ENCODE data around the gene TBC1D9. TPM values are rescaled to one million over a fixed set of nuclear protein-coding genes. Genes with fewer than 3 reads are reported as not detected.

The TBC1D9 gene
- total RNA-seq, 1 experiment from 2014 or later = 12.5 TPM

DNA sequence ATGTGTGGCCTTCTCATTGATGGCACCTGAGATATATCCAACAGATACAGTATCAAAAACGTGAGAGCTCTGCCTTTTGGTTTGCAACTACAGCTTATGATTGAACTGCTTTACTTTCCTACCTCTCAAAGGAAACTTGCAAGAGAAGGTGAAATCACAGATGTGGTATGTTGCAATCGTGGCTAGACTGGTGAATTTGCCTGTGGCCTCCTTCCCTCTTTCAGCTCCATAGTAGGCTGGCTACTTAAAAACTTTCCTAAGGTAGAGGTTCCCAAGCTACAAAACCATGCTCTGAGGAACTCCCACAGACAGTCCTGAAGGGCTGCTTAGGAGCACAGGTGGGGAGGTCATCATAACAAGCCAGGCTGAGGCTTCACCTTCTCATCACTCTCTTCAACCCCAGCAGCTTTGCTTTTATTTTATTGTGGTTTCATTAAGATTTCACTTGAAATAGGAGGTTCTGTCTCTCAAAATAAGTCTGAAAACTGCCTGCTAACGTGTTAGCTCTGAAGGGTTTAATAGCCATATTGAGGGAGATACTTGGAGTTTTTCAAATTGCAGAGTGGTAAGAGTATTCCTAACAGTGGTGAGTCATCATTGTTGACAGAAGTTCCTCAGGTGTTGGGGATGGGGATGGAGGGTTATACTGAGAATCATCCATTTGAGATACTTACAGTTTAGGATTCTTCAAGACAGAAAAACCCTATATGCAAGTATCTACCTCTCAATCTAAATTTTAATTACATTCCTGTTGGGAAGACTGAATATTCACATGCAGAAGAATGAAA is 93.9 kb downstream of the TBC1D9 start:
- BruUV-seq (replicated peaks) = no TSS peak
- intact Hi-C loops (cut with micrococcal nuclease; ENCODE audit: unreplicated experiment) = no loop called here
- POLR2A ChIA-PET = no interaction called here

GRCh38 chr4:140661550-140661949 is 94.6 kb downstream of the TBC1D9 start:
- no peaks in the 10 kb centered on the region for H3K27me3 Mint-ChIP-seq (ENCODE audit: insufficient read depth, unreplicated experiment)
- POLR2A ChIA-PET = no interaction called here
- no peaks in the 10 kb centered on the region for H3K27me3 ChIP-seq (replicated peaks; ENCODE audit: control insufficient read depth, insufficient read depth, low read length)
- TF ChIP-seq, protein P1, sequence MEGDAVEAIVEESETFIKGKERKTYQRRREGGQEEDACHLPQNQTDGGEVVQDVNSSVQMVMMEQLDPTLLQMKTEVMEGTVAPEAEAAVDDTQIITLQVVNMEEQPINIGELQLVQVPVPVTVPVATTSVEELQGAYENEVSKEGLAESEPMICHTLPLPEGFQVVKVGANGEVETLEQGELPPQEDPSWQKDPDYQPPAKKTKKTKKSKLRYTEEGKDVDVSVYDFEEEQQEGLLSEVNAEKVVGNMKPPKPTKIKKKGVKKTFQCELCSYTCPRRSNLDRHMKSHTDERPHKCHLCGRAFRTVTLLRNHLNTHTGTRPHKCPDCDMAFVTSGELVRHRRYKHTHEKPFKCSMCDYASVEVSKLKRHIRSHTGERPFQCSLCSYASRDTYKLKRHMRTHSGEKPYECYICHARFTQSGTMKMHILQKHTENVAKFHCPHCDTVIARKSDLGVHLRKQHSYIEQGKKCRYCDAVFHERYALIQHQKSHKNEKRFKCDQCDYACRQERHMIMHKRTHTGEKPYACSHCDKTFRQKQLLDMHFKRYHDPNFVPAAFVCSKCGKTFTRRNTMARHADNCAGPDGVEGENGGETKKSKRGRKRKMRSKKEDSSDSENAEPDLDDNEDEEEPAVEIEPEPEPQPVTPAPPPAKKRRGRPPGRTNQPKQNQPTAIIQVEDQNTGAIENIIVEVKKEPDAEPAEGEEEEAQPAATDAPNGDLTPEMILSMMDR (IDR thresholded peaks at IDR 0.05; ENCODE audit: insufficient read depth in 1 of 2, low read depth in 1 of 2, low read length in 1 of 2, severe bottlenecking in 1 of 2, unreplicated experiment in 1 of 2) = no peak
- H3K27ac Mint-ChIP-seq (ENCODE audit: unreplicated experiment) = no peak overlapping the region
- H3K36me3 Mint-ChIP-seq (ENCODE audit: insufficient read depth, unreplicated experiment) = peaks cover 17% of the 10 kb centered on the region
- no peaks in the 10 kb centered on the region for H3K9me3 ChIP-seq
- CTCF ChIA-PET = no interaction called here
- H3K4me3 Mint-ChIP-seq (ENCODE audit: unreplicated experiment) = no peak overlapping the region
- H3K4me1 ChIP-seq = no peaks in the 10 kb centered on the region
- intact Hi-C loops (cut with micrococcal nuclease; ENCODE audit: unreplicated experiment) = no loop called here
- H3K36me3 ChIP-seq (ENCODE audit: control insufficient read depth, insufficient read depth, low read length) = no peaks in the 10 kb centered on the region; the same call in 1 of the 2 replicates
- H3K9me3 Mint-ChIP-seq (ENCODE audit: unreplicated experiment) = no peaks in the 10 kb centered on the region
- H3K4me1 Mint-ChIP-seq (ENCODE audit: low read depth, unreplicated experiment) = no peaks in the 10 kb centered on the region
- no TSS peak for BruUV-seq (replicated peaks)
- H3K4me3 ChIP-seq (ENCODE audit: low read depth, low read length) = no peak overlapping the region
- DNase-seq = no peak

More for the DNA sequence above, 93.9 kb downstream of the TBC1D9 start:
- Mint-ChIP-seq H3K4me3 (ENCODE audit: unreplicated experiment) (no peak overlapping the region), H3K9me3 (ENCODE audit: unreplicated experiment) (no peaks in the 10 kb centered on the region), H3K4me1 (ENCODE audit: low read depth, unreplicated experiment) (no peaks in the 10 kb centered on the region), H3K36me3 (ENCODE audit: insufficient read depth, unreplicated experiment) (peaks cover 17% of the 10 kb centered on the region), H3K27me3 (ENCODE audit: insufficient read depth, unreplicated experiment) (no peaks in the 10 kb centered on the region), H3K27ac (ENCODE audit: unreplicated experiment) (no peak overlapping the region)
- no peak for DNase-seq
- CTCF ChIA-PET = no interaction called here
- H3K4me1 ChIP-seq = no peaks in the 10 kb centered on the region
- H3K9me3 ChIP-seq = no peaks in the 10 kb centered on the region
- H3K27me3 ChIP-seq (replicated peaks; ENCODE audit: control insufficient read depth, insufficient read depth, low read length) = no peaks in the 10 kb centered on the region
- H3K36me3 ChIP-seq (ENCODE audit: control insufficient read depth, insufficient read depth, low read length) = no peaks in the 10 kb centered on the region
- TF ChIP-seq, protein P1 (IDR thresholded peaks at IDR 0.05; ENCODE audit: insufficient read depth in 1 of 2, low read depth in 1 of 2, low read length in 1 of 2, severe bottlenecking in 1 of 2, unreplicated experiment in 1 of 2) = no peak
- H3K4me3 ChIP-seq (ENCODE audit: low read depth, low read length) = no peak overlapping the region

DNA sequence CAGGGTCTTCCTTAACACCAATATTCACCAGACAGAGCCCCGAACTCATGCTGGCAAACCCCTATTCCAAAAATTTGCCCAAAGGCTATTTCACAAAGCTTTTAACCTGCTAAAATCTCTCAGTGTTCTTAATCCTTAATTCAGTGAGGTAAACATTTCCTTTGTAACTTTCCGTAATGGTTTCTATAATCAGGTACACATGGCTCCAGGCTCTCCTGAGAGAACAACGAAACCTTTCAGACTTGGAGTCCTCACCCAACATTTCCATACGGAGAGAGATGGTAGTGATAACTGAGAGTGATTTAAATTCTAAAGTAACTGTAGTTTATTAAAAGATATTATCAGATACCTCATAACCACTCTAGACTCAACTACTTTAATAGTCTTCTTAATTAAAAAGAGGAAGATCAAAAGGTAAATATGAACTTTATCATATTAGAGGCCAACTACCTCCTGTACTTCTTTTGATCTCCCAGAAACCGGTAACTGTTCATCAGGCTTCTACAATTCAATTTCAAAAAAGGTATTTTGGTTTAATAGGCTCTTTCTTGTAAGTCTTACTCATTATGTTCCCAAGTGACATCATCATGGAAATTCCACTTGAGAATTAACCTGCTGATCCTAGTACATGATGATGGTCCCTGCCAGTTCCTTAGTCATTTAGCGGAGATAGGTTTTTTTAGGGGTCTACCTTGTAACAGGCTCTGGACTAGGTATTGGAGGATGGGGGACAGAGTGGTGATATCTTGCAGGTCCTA is 96.1 kb downstream of the TBC1D9 start:
- POLR2A ChIA-PET = no interaction called here
- Mint-ChIP-seq H3K27me3 (ENCODE audit: insufficient read depth, unreplicated experiment) (no peaks in the 10 kb centered on the region), H3K9me3 (ENCODE audit: unreplicated experiment) (no peaks in the 10 kb centered on the region), H3K36me3 (ENCODE audit: insufficient read depth, unreplicated experiment) (peaks cover 25% of the 10 kb centered on the region), H3K27ac (ENCODE audit: unreplicated experiment) (no peak overlapping the region), H3K4me1 (ENCODE audit: low read depth, unreplicated experiment) (no peaks in the 10 kb centered on the region), H3K4me3 (ENCODE audit: unreplicated experiment) (no peak overlapping the region)
- TF ChIP-seq, protein P1 (IDR thresholded peaks at IDR 0.05; ENCODE audit: insufficient read depth in 1 of 2, low read depth in 1 of 2, low read length in 1 of 2, severe bottlenecking in 1 of 2, unreplicated experiment in 1 of 2) = no peak
- DNase-seq = no peak
- no peaks in the 10 kb centered on the region for H3K9me3 ChIP-seq
- H3K27me3 ChIP-seq (replicated peaks; ENCODE audit: control insufficient read depth, insufficient read depth, low read length) = no peaks in the 10 kb centered on the region
- no peaks in the 10 kb centered on the region for H3K4me1 ChIP-seq
- intact Hi-C loops (cut with micrococcal nuclease; ENCODE audit: unreplicated experiment) = no loop called here
- H3K4me3 ChIP-seq (ENCODE audit: low read depth, low read length) = no peak overlapping the region
- CTCF ChIA-PET = no interaction called here
- no TSS peak for BruUV-seq (replicated peaks)
- H3K36me3 ChIP-seq (ENCODE audit: control insufficient read depth, insufficient read depth, low read length) = no peaks in the 10 kb centered on the region; the same call in 1 of the 2 replicates

Measured in Caco-2 (cell line).